Medulla oblongata (tissue), 1 donor: ENCODE measurements around the gene MADD.

Experiments used
- DNase-seq: peaks from one replicate; pipeline ENCODE4 v3.0.0-alpha.2; 2015; ENCODE audit errors: extremely low spot score

MADD gene

DNA sequence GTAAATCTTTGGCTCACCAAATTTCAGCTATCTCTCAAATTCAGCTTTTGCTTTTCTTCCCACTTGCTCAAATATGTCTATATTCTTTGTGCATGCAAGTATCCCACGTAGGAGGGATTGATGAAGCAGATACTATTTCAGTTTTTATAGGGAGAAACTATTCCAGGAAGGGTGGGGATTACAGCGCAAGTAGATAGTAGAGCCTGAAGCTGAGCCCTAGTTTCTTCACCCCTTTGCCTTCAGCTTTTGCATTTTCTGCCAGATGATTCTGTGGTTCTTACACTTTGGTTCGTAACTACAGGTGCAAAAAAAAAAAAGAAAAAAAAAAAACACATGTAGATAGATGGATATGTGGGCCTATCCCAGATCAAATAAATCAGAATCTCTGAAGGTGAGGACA is 18.2 kb upstream of the MADD start:
- DNase-seq: no peak

DNA sequence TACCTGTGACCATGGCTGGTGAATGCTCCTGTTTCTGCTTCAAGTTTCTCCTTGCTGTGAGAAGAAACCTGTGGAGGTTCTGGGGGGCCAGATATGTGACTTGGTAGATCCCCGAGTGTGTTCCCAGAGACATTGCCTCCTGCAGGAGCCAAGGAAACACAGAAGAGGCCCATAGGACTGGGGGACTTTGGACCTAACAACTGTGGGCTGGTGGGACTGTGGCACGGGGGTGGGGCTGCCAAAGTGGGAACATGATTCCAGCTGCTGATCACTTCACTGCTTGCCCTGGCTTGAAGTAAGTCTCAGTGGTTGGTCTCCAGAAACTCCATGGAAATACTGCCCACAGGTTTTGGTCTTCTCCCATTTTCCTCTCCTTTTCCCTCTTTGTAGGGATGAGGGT is 16.3 kb upstream of the MADD start:
- no peak for DNase-seq

DNA sequence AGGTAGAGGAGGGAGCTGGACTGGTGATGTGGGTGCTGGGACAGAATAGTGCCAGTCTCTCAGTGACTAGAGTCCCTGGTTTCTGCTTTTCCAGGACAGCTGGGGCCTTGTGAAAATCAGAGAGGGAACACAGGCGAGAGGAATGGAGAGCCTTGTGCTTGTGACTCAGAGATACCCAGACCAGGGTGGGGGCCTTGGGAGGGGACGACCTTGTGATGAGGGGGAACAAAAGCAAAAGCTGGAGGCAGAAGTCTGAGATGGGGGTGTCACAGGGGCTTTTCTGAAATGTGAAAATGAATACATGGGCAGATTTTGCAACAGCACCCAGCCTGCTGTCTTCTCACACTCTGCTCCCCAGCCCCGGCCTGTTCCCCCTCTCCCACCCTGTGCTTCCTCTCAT is 15.5 kb upstream of the MADD start:
- DNase-seq: no peak

DNA sequence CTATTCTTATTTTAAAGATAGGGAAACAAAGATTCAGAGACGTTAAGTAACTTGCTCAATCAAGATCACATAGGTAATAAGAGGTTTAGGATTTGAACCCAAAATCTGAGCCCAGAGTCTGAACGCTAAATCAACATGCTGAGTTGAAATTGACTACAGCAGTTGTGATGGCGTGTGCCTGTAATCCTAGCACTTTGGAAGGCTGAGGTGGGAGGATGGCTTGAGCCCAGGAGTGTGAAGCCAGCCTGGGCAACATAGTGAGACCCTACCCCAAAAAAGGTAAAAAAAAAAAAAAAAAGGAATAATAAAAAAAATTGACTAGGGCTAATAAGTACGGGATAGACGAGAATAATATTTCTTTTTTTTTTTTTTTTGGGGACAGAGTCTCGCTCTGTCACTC is 13.6 kb upstream of the MADD start:
- no peak for DNase-seq

DNA sequence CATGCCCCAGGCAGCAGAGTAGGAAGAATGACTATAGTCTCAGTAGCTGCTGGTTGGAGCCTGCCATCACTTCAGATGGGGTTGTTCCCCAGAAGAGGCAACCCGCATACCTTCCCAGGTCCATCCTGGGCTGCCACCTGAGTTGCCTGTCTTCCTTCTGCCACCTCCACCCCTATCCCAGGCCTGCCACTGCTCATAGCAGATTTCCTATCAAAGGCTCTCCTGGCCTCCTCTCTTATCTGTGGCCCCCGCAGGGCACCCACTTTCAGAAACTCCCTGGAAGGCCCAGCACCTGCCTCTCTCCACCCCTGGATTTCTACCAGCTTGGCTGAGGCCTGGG is 12.8 kb upstream of the MADD start:
- DNase-seq: no peak

DNA sequence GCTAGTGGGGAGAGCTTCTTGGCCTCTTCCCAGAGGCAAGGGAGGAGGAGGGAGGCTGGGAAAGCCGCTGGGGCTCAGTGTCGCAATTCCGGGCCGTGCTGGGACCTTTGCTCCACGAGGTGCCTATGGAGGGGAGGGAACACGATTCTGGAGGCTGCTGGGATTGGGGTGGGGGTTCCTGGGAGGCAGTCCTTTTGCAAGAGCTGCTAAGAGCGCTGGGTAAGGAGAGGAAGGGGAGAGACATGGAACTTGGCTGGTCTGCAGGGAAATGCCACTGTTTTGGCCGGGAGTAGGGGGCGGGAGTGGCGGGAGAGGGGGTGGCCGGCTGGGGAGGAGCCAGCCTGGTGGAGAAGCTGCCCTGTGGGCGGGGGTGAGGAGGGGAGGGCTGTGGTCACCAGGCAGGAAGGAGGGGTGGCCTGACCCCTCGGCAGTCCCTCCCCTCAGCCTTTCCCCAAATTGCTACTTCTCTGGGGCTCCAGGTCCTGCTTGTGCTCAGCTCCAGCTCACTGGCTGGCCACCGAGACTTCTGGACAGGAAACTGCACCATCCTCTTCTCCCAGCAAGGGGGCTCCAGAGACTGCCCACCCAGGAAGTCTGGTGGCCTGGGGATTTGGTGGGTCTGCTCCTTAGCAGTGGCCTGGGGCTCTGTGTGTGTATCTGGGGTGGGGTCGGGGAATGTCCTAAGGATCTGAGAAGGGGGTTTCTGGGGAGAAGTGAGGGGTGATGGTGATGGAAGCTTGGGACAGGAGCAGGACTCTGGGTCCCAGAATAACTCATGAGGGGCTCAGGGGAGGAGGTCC is 12.2 kb upstream of the MADD start, which contains the start of gene NR1H3:
Gene NR1H3, plus strand, starts transcription at position 480 of the 800 bp plus-strand sequence. CDS start 1,221 bp downstream, outside the sequence.
- DNase-seq: peak; percentile 49

DNA sequence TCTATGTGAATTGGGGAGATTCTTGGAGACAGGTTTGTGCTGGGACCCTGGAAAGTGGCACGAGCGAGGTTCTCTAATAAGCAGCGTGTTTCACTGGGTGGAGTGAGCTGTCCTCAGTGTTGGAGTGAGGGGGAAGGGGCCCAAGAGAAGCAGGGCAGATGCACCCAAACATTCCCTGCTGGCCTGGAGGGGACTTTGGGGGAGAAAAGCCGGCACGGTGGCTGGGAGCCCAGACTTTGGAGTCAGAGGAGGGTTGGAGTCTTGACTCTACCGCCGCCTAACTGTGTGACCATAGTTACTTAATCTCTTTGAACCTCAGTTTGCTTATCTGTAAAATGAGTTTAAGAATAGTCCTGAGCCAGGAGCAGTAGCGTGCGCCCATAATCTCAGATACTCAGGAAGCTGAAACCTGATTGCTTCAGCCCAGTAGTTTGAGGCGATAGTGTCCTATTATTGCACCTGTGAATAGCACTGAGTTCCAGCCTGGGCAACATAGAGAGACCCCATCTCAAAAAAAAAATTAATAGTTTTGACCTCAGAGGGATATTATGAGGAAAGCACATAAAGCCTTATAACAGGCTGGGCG is 11.5 kb upstream of the MADD start:
- no peak for DNase-seq

DNA sequence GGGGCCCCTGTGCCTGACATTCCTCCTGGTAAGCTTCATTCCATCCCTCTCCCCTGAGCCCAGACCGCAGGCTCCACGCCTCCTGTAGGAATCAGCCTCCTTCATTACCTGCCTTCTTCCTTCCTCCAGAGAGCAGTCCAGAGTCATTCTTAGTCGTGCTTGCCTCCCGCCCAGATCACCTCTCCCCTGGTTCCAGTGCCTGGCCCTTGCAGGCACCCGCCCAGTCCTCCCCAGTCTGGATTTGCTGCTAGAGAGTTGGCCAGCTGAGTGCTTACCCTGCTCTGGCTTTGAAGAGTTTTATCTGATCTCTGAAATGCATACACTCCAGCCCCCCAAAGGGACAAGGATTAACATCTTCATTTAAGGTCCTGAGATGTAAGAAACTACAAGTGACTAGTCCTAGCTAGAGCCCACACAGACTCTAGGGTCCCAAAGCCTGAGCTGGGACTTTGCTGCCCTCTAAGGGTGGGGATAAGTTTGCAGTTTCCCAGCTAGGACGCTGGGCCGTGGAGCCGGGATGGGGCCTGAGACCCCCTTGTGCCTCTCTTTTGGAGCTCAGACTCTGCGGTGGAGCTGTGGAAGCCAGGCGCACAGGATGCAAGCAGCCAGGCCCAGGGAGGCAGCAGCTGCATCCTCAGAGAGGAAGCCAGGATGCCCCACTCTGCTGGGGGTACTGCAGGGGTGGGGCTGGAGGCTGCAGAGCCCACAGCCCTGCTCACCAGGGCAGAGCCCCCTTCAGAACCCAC is 10.5 kb upstream of the MADD start:
- DNase-seq: peak; percentile 50

DNA sequence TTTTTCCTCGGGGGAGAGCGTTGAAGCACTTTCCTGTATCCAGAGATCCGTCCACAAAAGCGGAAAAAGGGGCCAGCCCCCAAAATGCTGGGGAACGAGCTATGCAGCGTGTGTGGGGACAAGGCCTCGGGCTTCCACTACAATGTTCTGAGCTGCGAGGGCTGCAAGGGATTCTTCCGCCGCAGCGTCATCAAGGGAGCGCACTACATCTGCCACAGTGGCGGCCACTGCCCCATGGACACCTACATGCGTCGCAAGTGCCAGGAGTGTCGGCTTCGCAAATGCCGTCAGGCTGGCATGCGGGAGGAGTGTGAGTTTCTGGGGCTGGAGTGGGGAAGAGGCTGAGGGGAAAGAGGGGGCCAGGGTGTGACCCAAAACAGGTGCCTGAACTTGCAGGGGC is 9.6 kb upstream of the MADD start:
- DNase-seq: no peak

DNA sequence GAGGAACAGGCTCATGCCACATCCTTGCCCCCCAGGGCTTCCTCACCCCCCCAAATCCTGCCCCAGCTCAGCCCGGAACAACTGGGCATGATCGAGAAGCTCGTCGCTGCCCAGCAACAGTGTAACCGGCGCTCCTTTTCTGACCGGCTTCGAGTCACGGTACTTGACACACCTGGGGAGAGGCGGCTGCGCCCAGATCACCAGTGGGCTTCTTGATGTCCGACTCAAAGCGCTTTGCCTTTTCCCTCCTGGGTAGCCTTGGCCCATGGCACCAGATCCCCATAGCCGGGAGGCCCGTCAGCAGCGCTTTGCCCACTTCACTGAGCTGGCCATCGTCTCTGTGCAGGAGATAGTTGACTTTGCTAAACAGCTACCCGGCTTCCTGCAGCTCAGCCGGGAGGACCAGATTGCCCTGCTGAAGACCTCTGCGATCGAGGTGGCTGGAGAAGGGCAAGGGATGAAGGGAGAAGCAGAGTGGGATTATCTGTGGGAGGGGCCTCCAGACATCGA is 8.6 kb upstream of the MADD start:
- no peak for DNase-seq

DNA sequence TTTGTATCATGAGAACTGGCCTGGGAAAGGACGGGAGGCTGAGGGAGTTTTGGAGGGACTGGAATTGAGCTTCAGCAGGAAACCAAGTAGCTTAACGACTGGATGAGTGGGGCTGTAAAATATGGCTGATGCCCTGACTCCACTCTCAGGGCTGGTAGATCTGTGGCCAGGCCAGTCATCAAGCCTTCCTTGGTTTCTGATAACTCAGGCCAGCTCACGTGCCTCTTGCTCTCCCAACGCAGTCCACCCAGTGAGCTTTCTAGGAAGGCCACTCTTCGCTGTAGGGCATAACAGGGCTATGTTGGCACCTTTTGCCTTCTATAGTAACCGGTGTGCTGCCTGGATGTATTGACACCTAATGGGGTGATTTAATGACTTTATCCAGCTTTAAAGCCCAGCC is 5.8 kb upstream of the MADD start:
- DNase-seq: no peak

DNA sequence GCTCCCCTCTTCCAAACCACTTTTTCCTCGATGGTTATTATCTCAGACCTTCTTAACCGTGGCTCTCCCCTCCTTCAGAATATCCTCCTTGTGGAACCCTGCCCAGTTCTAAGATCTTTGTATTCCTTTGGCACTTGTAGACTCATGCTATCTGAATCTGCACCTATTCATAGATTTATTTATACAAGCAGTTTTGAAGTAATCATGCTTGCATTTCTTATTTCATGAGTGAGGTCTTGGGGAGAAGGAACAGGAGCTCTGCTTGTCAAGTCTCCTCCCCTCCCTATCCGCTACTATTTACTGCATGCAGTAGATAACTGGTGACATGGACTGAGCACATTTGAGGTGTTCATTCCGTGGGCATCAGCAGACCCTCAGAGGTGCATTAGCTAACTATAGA is 5.4 kb upstream of the MADD start:
- DNase-seq: no peak

DNA sequence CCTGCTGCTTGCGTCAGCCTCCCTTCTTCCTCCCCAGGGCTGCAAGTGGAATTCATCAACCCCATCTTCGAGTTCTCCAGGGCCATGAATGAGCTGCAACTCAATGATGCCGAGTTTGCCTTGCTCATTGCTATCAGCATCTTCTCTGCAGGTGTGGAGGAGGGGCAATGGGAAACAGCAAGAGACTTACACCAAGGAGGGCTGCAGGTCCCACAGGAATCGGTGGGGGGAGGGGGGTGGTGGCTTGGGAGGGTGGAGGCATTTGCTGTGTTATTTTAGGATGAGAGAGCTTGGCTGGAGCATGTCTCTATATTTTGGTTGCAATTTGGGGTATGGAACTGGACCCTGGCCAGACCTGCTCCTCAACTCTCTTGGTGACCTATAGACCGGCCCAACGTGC is 2.1 kb upstream of the MADD start:
- no peak for DNase-seq

DNA sequence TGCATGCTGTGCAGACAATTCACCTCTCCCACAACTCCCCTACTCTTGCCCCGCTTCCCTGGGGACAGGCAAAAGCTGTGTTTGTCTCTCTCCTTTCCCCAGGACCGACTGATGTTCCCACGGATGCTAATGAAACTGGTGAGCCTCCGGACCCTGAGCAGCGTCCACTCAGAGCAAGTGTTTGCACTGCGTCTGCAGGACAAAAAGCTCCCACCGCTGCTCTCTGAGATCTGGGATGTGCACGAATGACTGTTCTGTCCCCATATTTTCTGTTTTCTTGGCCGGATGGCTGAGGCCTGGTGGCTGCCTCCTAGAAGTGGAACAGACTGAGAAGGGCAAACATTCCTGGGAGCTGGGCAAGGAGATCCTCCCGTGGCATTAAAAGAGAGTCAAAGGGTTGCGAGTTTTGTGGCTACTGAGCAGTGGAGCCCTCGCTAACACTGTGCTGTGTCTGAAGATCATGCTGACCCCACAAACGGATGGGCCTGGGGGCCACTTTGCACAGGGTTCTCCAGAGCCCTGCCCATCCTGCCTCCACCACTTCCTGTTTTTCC is 1.4 kb upstream of the MADD start:
- DNase-seq: no peak

DNA sequence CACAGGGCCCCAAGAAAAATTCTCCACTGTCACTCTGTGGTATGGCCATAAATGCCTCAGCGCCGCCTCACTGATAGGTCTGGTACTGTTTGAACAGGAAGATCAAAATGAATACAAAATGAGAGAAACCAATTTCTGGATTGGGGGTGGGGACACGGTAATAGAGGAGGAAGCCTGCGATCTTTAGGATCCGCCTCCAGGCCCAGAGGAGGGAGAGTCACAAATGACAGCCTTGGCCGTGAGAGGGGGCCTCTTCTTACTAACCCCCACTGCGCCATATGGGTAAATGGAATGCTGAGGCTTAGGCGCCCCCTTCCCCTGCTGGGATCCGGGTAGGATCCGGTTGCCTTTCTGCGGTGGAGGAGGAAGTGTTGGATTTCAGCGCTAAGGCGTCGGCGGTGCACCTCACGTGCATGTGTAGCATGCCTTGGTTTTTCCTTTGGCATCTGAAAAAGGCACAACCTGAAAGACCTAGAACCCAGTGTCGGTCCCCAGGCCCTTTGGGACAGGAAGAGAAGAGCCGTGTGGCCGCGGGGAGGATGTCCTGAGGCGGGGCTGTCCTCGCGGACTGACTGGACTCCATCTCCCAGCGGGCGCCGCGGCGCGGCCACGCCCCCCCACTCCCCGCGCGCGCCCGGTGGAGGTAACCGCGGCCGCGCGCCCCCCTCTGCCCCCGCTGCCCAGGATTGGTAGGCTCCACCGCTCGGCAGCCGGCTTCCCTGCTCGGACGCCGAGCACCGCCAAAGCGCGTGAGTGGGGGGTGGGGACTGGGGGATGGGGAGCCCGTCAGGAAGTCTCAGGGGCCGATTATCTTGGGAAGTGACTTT is 718 bp upstream of the MADD start:
- peak; percentile 91 for DNase-seq

DNA sequence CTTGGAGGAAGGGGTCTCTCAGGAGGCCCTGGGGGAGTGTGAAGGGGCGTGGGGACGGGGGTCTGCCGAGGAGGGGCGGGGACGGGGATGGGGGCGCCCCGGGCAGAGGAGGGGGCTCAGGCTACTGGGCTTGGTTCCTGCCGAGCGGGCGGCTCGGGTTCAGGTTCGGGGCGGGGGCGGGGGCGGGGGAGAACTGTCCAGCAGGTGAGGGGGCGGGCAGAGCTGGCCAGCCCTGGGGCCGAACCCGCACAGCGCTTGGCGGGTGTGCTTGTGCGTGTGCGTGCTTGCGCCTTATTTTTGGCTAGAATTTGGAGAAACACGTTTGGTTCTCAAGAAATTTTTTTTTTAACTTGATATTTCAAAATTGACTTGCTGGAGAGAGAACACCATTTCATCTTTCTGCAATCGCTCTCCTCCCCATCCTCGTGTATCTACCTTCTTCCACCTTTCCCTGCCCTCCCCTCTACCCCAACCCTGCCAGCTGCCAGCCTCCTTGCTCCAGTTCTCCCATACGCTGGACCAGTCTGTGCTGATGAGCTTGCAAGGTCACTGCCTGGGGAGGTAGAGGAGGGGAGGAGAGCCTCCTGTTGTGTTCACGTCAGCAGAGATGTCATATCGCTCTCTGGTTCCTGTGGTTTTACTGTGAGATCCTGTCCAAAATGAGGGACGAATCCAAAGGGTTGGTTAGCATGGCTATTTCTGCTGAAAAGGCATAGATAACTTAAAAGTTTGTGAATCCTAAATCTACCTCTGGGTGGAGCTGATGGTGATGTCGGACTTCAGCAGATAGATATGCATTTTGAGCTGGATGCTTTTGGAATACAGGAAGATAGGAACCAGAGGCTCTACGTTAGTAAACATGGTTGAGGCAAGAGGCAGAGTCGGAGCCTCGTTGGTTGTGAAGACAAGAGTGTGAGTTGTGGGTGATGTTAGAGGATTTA is 668 bp downstream of the MADD start:
- peak; percentile 48 for DNase-seq

DNA sequence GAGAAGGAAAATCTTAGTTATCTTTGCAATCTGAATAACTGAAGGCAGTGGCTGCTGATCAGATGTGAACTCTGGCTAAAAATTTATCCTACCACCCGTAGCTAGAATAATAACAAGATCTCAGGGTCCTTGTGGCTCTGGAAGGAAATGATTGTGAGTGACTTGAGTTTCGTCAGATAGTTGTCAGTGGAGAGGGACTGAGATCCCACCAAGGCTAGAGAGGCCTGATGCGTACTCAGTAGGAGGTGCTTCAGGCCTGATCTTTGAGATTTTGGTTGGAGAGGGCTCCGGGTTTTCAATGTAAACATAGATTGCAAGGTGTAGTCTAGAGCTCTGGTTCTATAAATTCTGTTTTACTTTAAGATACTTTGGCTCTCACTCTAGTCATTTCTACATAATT is 1.4 kb downstream of the MADD start:
- DNase-seq: no peak

DNA sequence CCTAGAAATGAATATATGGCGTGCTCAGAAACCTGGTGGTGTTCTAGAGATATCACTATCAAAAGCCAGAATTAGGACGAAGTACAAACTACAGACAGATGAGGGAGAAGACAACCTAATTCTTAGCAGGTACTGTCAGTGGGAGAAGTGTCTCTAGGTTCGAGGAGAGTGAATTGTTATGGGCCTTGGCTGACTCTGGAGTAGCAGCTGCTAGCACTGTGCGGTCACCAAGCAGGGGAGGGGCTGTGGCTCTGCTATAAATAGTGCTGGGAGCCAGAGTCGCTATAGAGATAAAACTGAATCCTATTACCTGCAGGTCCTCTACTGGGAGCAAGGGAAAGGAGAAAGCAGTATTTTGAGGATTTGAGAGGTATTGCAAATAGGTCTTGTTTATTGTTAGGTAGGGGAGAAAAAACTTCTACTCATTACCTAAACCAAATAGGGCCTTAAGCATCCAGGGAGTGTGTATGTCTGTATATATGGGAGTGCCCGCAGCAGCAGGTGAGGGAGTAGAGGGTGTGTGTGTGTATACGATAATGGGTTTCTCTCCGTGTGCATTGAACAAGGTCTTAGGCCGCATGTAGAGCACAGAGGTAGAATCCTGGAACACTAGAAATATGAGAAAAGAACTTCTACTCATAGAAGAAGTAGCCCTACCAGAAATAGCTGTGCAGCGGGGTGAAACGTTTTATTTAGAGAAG is 2.2 kb downstream of the MADD start:
- DNase-seq: peak; percentile 48

DNA sequence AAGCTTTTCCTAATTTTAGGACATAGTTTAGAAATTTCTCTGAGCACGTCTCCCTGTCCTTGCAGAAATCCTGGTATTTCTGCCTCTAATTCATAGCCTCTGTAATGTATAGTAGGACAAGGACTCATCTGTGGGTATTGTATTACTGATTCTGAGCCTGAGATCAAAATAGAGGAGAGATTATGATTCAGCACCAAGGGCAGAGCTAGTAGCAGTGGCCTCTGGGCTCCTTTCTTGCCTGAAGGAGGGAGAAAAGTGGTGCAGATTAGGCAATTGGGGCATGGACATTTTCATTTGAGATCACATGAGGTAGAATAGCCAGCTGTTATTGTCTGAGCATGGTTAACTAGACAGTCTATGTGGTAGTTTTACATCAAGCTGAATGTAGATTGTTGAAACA is 2.8 kb downstream of the MADD start:
- DNase-seq: no peak
